Endothelial cell of umbilical vein (primary cell): ENCODE measurements around the gene H3-3A. TPM values are rescaled to one million over a fixed set of nuclear protein-coding genes. Genes with fewer than 3 reads are reported as not detected.

Experiments used
- BruUV-seq: library from RNA; stranded (reverse); fragments of 400-500 nt; replicated peaks from 2 replicates; lab custom pipeline; 2021; lab: Mats Ljungman, UMichigan
- CTCF ChIA-PET: fragments of 300-600, 350-600 bp; sonication (Branson Sonifier 250); formaldehyde crosslinking; loops from one replicate; lab custom pipeline; 2021; ENCODE audit warnings: antibody characterized with exemption, inconsistent platforms; lab: Charles Lee
- POLR2A ChIA-PET: fragments of 300-600, 350-600 bp; sonication (Branson Sonifier 250); formaldehyde crosslinking; loops from one replicate; lab custom pipeline; 2021; ENCODE audit warnings: antibody characterized with exemption, inconsistent platforms; lab: Charles Lee
- DNase-seq: peaks from one replicate; pipeline ENCODE4 v3.0.0-alpha.2; 2011; ENCODE audit warnings: low read depth, low spot score
- FAIRE-seq: peaks from 2 replicates; lab custom pipeline; 2011; peaks lifted over from hg19 to GRCh38; lab: Jason Lieb, UNC
- H2AFZ ChIP-seq: 2 replicates; pipeline ENCODE4 v1.6.0; 2012; ENCODE audit warnings: low read depth, low read length, control low read depth, inconsistent platforms
- H3K27ac ChIP-seq: 2 replicates; pipeline ENCODE4 v1.5.1; 2011; ENCODE audit warnings: low read depth, mild to moderate bottlenecking, control low read depth, low read length, moderate library complexity; ENCODE audit not compliant: insufficient read depth
- H3K27me3 ChIP-seq, 2 experiments: 2 replicates each; pipeline versions ENCODE4 v1.6.0 to v1.6.1; 2011; ENCODE audit warnings: low read length in 2 of 2, mixed read lengths in 1 of 2; ENCODE audit not compliant: control insufficient read depth in 2 of 2, insufficient read depth in 2 of 2
- H3K36me3 ChIP-seq, 2 experiments: 2 replicates in 1 of 2; 3 replicates in 1 of 2; pipeline ENCODE4 v1.5.1; 2011; ENCODE audit warnings: low read length in 2 of 2, mild to moderate bottlenecking in 1 of 2, moderate library complexity in 1 of 2; ENCODE audit not compliant: control insufficient read depth in 2 of 2, insufficient read depth in 2 of 2; ENCODE audit errors: extremely low read depth in 1 of 2
- H3K4me1 ChIP-seq: 3 replicates; pipeline ENCODE4 v1.5.1; 2011; ENCODE audit warnings: mild to moderate bottlenecking, low read length; ENCODE audit not compliant: control insufficient read depth, insufficient read depth; ENCODE audit errors: extremely low read depth
- H3K4me2 ChIP-seq: 2 replicates; pipeline ENCODE4 v1.6.1; 2011; ENCODE audit warnings: low read length, control low read depth, mixed read lengths; ENCODE audit not compliant: insufficient read depth
- H3K4me3 ChIP-seq, 3 experiments: fragments of 200-600 bp in 1 of 3; sonication (generic), shearing (Covaris generic) in 1 of 3; replicated peaks in 1 of 3; 2 replicates each; pipeline ENCODE4 v1.5.1; 2011 to 2016; ENCODE audit warnings: control low read depth in 3 of 3, low read length in 3 of 3, mild to moderate bottlenecking in 2 of 3, inconsistent platforms in 1 of 3, low read depth in 1 of 3, moderate library complexity in 1 of 3; ENCODE audit not compliant: insufficient read depth in 1 of 3
- H3K79me2 ChIP-seq: 2 replicates; pipeline ENCODE4 v1.6.0; 2012; ENCODE audit warnings: low read length, inconsistent platforms; ENCODE audit not compliant: control insufficient read depth, insufficient read depth
- H3K9ac ChIP-seq: replicated peaks from 2 replicates; pipeline ENCODE3; 2011; ENCODE audit warnings: low read length, control low read depth; ENCODE audit not compliant: insufficient read depth; ENCODE audit errors: extremely low read depth
- H3K9me1 ChIP-seq: replicated peaks from 3 replicates; pipeline ENCODE4 v1.6.0; 2011; ENCODE audit warnings: mild to moderate bottlenecking, low read length; ENCODE audit not compliant: control insufficient read depth, insufficient read depth; ENCODE audit errors: extremely low read depth
- H3K9me3 ChIP-seq: replicated peaks from 2 replicates; pipeline ENCODE4 v1.5.1; 2012; ENCODE audit warnings: low read length, inconsistent platforms; ENCODE audit not compliant: control insufficient read depth, insufficient read depth
- H4K20me1 ChIP-seq: replicated peaks from 2 replicates; pipeline ENCODE3; 2011; ENCODE audit warnings: mild to moderate bottlenecking, low read length; ENCODE audit not compliant: control insufficient read depth, insufficient read depth; ENCODE audit errors: extremely low read depth
- EZH2 ChIP-seq: IDR thresholded peaks from 2 replicates; pipeline ENCODE4 v1.6.1; 2012; ENCODE audit warnings: borderline replicate concordance, low read depth, mild to moderate bottlenecking, moderate library complexity, low read length, inconsistent platforms; ENCODE audit not compliant: severe bottlenecking
- FOS ChIP-seq: IDR thresholded peaks from 2 replicates; pipeline ENCODE4 v1.6.1; 2011; ENCODE audit warnings: mild to moderate bottlenecking, low read length, moderate library complexity, borderline replicate concordance; ENCODE audit not compliant: insufficient read depth
- GATA2 ChIP-seq: IDR thresholded peaks from 2 replicates; pipeline ENCODE4 v1.7.0; 2011; ENCODE audit warnings: low read depth, mild to moderate bottlenecking, moderate library complexity, mixed read lengths, low read length; ENCODE audit not compliant: insufficient read length, insufficient read depth
- JUN ChIP-seq: IDR thresholded peaks from 2 replicates; pipeline ENCODE4 v1.6.1; 2011; ENCODE audit warnings: borderline replicate concordance, low read depth; ENCODE audit not compliant: insufficient read length, insufficient read depth
- MYC ChIP-seq: IDR thresholded peaks from one replicate; pipeline ENCODE4 v1.6.1; 2011; ENCODE audit warnings: mild to moderate bottlenecking, low read depth, low read length
- POLR2A ChIP-seq: IDR thresholded peaks from 2 replicates; pipeline ENCODE4 v1.6.1; 2012; ENCODE audit warnings: low read depth, mild to moderate bottlenecking, control low read depth, low read length
- POLR2AphosphoS5 ChIP-seq: IDR thresholded peaks from 2 replicates; pipeline ENCODE4 v1.6.1; 2012; ENCODE audit warnings: low read depth, mild to moderate bottlenecking, control low read depth, low read length, moderate library complexity; ENCODE audit not compliant: insufficient read depth
- dilution Hi-C: fragments of 300-500 bp; cut with MboI; formaldehyde crosslinking; loops from one replicate; pipeline ENCODE4 v1.15.0; 2019; ENCODE audit warnings: low sequenced_read_pairs; ENCODE audit not compliant: extremely low pct_ligation_motif_present
- intact Hi-C: fragments of 100-400 bp; cut with micrococcal nuclease; formaldehyde crosslinking; loops from one replicate; pipeline ENCODE4 v1.10.0; 2022
- polyA plus RNA-seq, 4 experiments: library from polyadenylated mRNA; depleted of rRNA in 3 of 4; stranded (reverse) in 3 of 4; unstranded in 1 of 4; fragments of >200 nt; gene quantifications; 2 replicates each; pipeline versions ENCODE4 v1.2.1 to v1.2.3, GENCODE V29; 2011 to 2012; ENCODE audit warnings: missing spikeins in 1 of 4
- total RNA-seq: library from RNA; stranded (reverse); gene quantifications from 2 replicates; pipeline ENCODE4 v1.2.3, GENCODE V29; 2021
- TF ChIP-seq, protein P1 (sequence below): IDR thresholded peaks from 2 replicates; pipeline ENCODE4 v1.6.1; 2011; ENCODE audit not compliant: insufficient read depth, insufficient read length
- TF ChIP-seq, protein P2 (sequence below), 2 donors: IDR thresholded peaks; 1 replicate in 1 of 2; 2 replicates in 1 of 2; pipeline ENCODE4 v1.5.1; 2011; ENCODE audit warnings: low read length in 2 of 2, mild to moderate bottlenecking in 2 of 2, moderate library complexity in 2 of 2, control low read depth in 1 of 2, inconsistent platforms in 1 of 2, low read depth in 1 of 2; ENCODE audit not compliant: insufficient read depth in 1 of 2; ENCODE audit errors: extremely low read depth in 1 of 2

Gene H3-3A
- total and polyA plus RNA-seq, 2 donors (not counting 3 experiments of a cell fraction or from before 2014, with no cell fraction given), result 426 to 477 TPM

DNA sequence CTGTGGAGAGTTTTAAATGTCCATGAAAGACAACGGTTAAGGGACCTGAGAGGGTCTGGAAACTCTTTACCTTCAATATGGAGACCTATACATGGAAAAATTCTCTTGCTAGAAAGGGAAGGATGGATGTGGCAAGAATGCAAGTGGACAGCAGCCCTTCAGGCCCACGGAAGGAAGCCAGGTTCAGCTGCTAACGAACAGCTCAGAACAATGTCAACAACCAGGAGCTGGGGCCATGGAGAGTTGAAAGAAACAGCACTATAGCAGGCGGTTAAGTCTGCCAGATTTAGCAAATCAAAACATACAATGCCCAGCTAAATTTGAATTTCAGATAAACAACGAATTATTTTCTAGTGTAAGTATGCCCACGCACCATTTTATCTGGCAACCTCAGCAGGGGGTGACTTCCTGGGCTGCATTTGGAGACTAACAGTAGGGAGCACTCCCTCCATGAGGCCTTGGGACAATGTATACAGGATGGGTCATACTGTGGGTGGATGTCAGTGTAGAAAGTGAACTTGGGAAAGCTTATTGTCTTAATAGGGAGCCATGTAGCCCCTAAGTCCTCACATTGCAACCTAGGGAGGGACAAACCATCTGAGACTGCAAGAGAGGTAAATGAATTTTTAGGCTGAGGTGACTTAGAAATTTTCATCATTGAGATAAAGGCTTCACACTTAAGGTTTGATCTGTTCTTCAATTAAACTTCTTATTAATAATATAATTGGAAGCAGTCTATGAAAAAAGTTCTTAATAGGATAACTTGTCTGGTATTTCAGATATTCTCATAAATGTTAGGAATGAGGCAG lies 7.8 kb upstream of the H3-3A start:
- no TSS peak for BruUV-seq
- Histone ChIP-seq H3K4me1 (no peaks in the 10 kb centered on the region), H3K9me1 (no peaks in the 10 kb centered on the region), H3K4me3 (no peak overlapping the region), H3K27ac (no peak overlapping the region), H4K20me1 (no peaks in the 10 kb centered on the region), H3K79me2 (no peaks in the 10 kb centered on the region), H3K27me3 (no peaks in the 10 kb centered on the region), H3K9ac (no peak overlapping the region), H3K36me3 (no peaks in the 10 kb centered on the region), H2AFZ (no peak overlapping the region), H3K4me2 (no peak overlapping the region), H3K9me3 (no peaks in the 10 kb centered on the region)
- dilution Hi-C loops, result no loop called here
- TF ChIP-seq JUN (no peak), POLR2A (no peak), POLR2AphosphoS5 (no peak), FOS (no peak), MYC (no peak), GATA2 (no peak), EZH2 (no peak)
- TF ChIP-seq, protein P1, sequence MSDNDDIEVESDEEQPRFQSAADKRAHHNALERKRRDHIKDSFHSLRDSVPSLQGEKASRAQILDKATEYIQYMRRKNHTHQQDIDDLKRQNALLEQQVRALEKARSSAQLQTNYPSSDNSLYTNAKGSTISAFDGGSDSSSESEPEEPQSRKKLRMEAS, result no peak
- TF ChIP-seq, protein P2, sequence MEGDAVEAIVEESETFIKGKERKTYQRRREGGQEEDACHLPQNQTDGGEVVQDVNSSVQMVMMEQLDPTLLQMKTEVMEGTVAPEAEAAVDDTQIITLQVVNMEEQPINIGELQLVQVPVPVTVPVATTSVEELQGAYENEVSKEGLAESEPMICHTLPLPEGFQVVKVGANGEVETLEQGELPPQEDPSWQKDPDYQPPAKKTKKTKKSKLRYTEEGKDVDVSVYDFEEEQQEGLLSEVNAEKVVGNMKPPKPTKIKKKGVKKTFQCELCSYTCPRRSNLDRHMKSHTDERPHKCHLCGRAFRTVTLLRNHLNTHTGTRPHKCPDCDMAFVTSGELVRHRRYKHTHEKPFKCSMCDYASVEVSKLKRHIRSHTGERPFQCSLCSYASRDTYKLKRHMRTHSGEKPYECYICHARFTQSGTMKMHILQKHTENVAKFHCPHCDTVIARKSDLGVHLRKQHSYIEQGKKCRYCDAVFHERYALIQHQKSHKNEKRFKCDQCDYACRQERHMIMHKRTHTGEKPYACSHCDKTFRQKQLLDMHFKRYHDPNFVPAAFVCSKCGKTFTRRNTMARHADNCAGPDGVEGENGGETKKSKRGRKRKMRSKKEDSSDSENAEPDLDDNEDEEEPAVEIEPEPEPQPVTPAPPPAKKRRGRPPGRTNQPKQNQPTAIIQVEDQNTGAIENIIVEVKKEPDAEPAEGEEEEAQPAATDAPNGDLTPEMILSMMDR (IDR thresholded peaks at IDR 0.05; ENCODE audit: extremely low read depth in 1 of 2, insufficient read depth in 1 of 2, low read depth in 1 of 2, low read length in 2 of 2), result no peak
- peak; percentile 37 for FAIRE-seq
- POLR2A ChIA-PET, result interaction anchor here (1.2 kb wide), 1 partner anchor 8 kb away, joined by 6 read pairs; the partner anchor contains the start of gene H3-3A
- intact Hi-C loops, result no loop called here
- DNase-seq, result peak; percentile 68
- CTCF ChIA-PET, result interaction anchor here (0.6 to 3.3 kb wide), 3 partner anchors 10 to 71 kb away, joined by 3 to 14 read pairs (median 5); no protein-coding TSS in a partner anchor
